HG03060 (cell line): Measurements from ENCODE around the gene SIK3.

Source experiments
- ATAC-seq: cut with Tn5 transposase; IDR thresholded peaks from one replicate; pipeline ENCODE4 v1.9.1; 2021; ENCODE audit warnings: low read depth, moderate number of reproducible peaks; ENCODE audit not compliant: unreplicated experiment

SIK3 gene

DNA sequence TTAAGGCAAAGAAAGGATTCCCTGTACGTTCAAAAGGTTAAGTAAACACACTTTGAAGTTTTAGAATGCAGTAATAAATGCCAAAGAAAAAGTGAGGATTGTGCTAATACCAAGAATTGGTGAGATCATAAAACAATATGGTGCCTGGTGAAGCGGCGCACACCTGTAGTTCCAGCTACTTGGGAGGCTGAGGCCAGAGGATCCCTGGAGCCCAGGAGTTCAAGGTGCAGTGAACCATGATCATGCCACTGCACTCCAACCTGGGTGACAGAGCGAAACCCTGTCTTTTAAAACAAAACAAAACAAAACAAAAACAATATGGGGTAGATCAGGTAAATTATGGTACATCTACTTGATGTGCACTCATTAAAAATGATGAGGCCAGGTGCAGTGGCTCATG is 187.4 kb downstream of the SIK3 start:
- no peak for ATAC-seq

DNA sequence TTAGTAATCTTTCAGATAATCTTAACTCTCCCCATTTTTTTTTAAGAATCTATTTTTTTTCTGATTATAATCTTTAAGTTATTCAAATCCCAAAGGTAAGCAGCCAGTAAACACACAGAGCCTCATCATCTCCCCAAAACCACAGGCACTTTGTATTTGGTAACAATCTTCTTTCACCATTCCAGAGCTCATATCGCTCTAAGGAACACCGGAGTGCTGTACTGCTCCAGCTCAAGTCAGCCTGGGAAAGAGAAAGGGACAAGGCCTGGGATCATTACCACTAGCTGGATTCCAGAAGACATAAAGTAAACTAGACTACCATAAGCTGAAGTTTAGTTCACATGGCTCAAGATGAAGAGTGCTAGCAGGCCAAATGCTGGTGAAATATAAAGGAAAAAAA is 187.8 kb downstream of the SIK3 start:
- ATAC-seq: no peak

DNA sequence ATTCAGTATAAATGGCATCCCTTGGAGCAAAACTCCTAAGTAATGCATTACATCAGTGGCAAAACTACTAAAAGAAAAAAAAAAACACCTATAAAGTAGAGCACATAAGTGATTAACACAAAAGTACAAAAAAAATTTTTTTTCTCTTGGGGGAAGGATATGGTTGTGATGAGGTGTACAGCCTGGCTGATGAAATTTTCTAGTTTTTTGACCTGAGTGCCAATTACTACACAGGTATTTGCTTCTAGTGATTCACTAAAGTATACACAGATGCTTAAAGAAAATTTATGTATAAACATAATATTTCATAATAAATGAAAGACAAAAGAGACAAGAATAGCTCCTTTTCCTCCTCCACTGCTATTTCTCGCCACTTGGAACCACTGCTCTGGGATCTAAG is 189.0 kb downstream of the SIK3 start:
- no peak for ATAC-seq

DNA sequence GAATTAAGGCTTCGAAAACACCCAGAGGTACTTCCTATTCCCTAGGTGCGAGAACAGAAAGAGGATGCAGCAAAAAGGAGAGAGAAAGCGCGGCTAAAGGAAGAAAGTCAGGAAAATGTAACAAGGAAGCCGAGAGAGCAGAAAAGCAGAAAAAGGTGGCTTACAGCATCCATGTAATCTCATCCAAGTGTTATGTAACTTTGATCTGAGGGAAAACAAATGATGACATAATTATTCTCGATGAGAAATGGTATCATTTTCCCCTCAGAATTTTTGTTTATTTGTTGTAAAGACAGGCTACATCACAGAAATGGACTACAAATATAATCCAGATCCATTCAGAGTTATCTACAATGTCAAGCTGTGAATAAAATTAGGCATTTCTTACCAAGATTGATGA is 191.7 kb downstream of the SIK3 start:
- no peak for ATAC-seq

DNA sequence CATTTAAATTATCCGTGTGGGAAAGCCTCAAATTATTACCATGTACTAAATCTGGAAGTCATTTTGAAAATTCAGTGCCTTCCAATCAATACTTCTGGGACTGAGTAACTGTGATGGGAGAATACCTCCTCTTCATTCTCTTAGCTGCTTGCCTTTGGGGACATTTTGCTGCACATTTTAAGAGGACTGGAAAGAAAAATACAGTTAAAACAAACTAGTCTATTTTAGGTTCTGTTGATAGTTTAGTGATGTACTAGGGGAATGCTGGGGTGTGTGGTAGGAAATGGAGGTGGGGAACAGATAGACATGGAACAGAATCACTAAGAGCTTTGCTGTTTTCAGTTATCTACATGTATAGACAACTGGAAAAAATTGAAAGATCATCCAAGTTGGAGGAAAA is 195.1 kb downstream of the SIK3 start:
- no peak for ATAC-seq

DNA sequence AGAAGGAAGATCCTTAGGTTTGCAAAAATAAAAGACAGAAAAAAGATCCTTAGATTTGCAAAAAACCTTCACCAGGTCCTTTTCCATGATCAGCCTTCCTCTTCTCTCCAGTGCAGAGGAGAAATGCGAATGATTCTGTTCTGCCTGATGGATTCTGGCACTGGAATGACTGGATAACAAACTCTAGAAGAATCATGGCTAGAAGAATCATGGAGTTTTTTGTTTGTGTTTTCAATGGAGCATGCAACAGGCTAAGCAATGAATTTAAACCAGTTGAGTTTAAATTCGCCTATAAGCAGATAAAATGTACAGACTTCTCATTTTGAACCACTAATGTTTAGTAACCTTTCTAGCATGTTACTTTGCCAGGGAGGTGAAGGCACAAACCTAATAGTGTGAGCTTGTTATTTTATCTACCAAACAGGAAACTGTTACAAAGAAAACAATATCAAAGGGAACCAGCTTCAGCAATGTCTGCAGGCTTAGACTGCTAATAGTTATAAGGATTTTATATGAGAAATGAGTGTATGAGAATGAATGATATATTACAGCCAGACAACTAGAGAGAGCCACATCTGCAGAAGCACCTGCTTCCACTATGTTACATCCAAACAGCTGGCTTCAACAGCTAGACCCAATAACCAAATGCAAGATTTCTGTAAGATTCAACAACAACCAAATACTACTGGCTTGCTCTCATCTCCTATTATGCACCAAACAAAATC is 196.1 kb downstream of the SIK3 start:
- ATAC-seq: no peak

DNA sequence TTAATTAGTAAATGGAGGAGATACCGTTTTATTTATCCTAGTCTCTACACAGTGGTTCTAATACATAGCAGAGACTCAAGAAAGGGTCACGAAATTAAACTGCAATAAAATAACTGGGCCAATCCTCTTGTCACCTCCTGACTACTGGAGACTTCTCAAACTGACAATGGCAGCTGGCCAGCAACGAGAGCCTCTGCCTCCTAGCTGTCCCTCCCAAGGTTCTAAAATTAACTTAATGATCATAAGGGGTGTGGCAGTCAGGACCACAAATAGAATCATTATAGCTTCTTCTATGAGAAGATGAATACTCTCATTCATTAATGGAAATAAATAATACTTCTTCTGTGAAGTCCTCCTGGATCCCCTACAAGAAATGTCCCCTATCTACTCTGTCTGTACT is 197.0 kb downstream of the SIK3 start:
- no peak for ATAC-seq

DNA sequence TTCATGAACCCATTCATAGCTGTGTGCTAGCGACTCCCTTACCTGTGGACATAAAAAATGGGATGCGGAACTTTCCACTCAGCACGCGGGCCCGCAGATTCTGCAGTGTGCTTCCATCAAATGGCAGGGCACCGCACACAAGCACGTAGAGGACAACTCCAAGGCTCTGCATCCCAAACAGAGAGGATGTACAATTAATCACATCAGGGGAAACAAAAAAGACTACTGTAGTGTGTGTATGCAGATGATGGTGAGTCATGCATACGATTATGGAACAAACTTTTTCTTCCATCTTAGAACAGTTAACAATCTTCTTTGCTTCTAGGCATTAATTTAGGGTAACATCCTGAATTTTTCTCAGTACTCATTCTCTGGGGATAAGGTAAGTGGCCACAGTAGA is 202.0 kb downstream of the SIK3 start:
- no peak for ATAC-seq

DNA sequence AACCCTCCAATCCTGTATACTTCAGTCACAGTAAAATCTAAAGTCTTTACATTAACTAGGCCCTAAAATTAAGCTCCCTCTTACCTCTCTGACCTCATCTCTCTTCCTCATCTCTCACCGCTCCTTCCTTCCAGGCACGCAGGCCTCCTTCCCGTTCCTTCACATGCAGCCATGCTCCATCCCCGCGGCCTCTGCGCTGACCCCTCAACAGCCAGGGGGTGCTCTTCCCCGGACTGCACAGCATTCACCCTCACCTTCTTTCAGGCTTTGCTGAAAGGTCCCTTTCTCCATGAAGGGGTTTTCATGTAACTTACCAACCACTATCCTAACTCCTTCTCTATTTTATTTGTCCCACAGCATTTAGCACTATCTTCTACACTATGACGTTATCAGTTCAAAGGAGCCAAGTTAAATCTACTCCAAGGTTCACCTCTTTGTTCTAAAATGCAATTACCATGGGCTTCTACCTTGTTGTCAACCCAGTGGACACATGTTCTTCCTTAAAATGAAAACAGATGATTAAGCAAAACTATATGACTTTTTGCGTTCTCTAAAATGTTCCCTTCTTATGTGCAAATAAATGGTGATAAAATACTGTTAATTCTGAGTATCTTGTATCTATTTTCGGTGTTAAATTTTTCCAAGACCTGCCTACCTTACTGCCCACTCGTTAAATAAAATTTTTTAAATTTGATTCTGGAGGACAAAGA is 203.0 kb downstream of the SIK3 start:
- no peak for ATAC-seq

DNA sequence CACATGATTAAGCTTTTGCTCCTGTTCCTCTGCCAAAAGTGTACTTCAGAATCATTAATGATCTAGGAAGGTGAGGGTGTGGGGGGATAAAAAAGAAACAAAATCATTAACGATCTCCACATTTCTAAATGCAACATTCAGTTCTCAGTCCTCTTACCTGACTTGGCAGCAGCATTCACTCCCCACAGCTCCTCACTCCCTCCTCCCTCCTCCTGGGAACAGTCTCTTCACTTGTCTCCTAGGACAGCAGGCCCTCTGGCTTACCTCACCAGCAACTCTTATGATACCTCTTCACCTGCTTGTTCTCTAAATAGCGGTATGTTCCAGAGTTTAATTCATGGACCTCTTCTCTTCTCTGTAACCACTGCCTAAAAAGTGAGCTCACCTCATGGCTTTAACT is 204.3 kb downstream of the SIK3 start:
- no peak for ATAC-seq

DNA sequence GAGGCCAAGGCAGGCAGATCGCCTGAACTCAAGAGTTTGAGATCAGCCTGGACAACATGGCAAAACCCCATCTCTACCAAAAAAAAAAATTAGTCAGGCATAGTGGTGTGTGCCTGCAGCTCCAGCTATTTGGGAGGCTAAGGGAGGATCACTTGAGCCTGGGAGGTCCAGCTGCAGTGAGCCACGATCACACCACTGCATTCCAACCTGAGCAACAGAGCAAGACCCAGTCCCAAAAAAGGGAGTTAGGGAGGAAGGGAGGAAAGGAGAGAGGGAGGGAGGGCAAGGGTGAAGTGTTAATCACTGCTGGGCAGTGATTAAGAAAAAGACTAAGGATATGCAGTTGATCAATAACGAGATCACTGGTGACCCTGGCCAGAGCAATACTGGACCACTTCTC is 204.8 kb downstream of the SIK3 start:
- no peak for ATAC-seq

DNA sequence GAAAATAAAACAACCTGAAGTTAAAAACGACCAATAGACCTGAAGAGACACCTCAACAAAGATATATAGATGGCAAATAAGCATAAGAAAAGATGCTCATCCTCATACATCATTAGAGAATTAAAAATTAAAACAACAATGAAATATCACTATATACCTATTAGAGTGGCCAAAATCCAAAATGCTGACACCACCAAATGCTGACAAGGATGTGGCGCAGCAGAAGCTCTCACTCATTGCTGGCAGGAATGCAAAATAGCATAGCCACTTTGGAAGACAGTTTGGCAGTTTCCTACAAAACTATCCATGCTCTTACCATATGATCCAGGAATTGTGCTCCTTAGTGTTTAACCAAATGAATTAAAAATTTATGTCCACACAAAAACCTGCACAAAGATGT is 205.9 kb downstream of the SIK3 start:
- ATAC-seq: no peak

DNA sequence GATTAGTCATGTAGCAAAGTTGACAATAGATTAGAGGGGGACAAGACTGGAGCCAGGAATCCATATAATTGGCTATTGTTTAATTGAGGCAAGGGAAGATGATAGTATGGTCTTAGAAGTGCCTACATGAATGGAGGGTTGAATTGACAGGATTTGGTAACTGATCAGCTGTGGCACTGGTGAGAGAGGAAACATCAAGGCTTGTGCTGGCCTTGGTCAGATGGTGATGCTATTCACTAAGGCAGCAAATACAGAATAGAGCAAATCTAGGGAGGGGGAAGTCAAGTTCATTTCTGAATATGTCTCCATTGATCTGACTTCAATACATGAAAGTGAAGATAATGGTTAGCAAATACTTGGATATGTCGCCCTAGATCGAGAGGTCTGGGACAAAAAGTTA is 206.5 kb downstream of the SIK3 start:
- no peak for ATAC-seq

DNA sequence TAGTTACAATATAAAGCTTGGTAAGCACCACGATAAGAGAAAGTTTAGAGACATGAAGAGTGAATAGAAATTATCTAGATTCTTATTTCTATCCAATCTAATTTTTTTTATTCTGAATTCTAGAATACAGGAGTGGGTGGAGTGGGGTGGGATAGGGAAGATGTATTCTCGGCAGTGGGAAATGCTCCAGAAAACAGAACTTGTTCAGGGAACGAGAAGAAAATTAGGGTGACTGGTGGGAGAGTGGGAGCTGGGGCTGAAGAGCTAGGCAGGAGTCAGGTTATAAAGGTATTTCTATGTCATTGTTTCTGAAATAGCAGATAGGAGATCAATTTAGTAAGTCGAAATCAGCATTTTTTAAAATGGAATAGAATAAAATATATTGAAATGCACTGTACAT is 207.6 kb downstream of the SIK3 start:
- no peak for ATAC-seq

DNA sequence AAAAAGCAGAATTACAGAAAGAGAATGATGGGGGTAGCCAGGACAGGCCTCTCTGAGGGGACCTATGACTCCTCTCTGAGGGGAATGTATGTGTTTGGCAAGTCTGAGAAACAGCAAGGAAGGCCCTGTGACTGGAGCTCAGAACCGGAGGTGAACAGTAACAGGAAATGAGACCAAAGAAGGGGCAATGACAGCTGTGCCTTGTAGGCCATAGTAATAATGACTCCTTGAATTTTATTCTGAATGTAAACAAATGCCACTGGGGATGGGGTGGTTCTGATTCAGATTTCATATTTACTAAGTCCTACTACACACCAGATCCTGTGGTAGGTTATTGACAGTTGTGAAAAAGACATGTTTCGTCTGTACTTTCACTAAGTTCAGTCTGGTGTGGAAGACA is 208.0 kb downstream of the SIK3 start:
- peak; percentile 49 for ATAC-seq

DNA sequence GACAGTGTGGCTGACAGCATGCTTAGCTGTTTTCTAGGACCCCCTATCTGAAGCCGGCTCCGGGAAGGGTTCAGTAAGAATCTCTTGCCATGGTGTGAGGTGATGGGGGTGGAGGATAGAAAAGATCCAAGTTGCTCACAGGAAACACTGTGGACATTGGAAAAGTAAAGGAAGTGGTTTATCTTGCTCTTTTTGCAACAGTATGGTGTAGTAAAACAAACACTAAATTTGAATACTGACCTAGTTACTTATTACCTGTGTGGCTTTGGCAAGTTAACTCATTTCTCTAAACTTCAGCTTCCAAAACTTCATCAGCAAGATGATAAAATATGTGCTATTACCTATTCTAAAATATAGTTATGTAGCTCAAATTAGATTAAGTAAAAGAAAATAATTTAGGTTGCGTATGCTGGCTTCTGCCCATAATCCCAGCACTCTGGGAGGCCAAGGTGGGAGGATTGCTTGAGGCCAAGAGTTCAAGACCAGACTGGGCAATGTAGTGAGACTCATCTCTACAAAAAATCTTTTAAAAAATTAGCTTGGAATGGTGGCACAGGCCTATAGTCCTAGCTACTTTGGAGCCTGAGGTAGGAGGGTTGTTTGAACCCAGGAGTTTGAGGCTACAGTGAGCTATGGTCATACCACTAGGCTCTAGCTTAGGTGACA is 209.2 kb downstream of the SIK3 start:
- ATAC-seq: no peak

DNA sequence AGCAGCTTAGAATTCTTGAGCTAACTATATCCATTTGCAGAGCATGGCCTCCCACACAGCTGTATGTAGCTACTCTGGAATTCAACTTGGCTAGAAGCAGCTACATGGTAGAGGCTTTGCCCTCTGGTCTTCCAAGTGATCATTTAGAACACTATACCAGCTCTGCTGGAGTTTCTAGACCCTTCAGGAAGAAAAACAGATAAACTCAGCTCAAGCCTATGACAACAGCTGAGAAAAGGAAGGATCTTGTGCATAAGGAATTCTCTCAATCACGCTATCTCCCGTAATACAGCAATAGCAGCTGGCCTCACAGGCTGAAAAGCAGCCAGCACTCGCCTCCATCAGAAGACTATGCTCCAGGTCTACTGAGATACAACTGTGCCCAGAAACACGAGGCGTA is 210.2 kb downstream of the SIK3 start:
- ATAC-seq: no peak

DNA sequence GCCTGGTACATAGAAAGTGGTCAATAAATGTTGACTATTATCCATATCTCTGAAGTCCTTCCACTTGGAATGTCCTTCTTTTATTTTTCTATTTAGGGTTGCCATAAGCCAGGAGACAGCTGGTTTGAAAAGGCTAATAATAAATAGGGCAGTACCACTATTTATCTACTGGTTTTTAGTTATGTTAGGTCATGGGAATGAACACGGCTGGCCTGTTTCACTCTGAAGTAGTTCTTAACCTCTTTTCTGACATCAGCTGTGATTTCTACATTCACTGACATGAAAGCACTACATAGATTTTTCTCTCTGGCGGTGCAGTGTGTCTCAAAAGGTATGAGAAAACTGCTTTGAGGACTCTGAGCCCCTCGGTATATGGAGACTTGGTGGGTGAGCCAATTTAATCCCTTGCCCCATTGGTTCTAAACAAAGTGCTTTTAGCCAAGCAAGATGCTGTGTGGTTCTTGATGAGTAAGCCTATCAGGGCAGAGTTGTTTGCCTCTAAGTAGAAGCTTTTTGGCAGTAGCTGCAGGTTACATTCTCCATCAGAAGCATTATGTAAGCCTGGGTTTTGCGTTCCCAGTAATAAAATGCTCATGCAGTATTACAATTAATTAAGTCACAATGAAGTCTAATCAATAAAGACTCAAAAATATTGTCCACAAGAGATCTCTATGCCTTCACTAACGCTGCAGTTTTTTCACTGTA is 212.1 kb downstream of the SIK3 start:
- ATAC-seq: no peak

DNA sequence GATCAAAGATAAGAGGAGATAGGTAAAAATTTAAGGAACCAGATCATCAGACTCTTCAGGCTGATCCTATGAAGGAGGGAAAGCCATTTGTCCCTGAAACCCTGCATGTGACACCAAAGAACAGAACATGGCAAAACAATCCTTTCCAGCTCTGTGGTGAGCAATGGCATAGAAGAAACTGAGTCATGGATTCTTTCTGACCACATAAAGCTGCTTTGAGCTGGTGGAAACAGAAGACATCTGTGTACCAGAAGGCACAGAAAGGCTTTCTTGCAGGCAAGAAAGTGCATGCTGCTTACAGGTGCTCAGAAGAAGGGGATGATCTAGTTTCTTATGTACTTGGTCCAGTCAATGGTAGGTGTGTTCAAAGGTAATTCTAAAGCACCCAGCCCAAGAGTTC is 215.8 kb downstream of the SIK3 start:
- ATAC-seq: no peak

DNA sequence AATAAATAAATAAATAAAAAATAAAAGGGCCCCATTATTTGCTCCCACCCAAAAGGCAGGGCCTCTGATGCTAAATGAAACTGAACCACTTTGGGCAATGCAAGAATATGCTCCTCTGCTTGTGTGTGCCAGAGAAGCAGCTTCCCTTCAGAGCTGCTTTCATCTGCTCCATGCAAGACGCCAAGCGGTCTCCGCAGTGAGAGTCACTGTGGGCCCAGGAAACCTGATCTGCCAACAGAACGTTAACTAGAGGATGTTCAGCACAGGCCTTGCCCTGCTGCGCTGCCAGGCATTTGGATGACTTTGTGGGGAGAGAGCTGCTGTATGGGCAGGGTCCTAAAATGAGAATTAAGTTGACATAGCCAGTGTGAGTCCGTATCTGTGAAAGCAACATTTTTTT is 217.1 kb downstream of the SIK3 start:
- ATAC-seq: no peak
